ENCODE results near the gene FCHO2.
"Not testable (repeated sequence)": the region's sequence is repeated elsewhere in the genome, so short reads cannot be mapped to it uniquely, and the experiment has no call there.

- not testable (repeated sequence) for TF ChIP-seq CTCF (IDR thresholded peaks at IDR 0.05; ENCODE audit: extremely low read depth in 1 of 2, insufficient read depth in 1 of 2, low read depth in 1 of 2, low read length in 2 of 2); POLR2AphosphoS5 (IDR thresholded peaks at IDR 0.05; ENCODE audit: insufficient read depth, low read depth, low read length); JUN (IDR thresholded peaks at IDR 0.05; ENCODE audit: borderline replicate concordance, insufficient read depth, insufficient read length, low read depth); POLR2A (IDR thresholded peaks at IDR 0.05; ENCODE audit: low read depth, low read length)
- TF ChIP-seq, protein P1, sequence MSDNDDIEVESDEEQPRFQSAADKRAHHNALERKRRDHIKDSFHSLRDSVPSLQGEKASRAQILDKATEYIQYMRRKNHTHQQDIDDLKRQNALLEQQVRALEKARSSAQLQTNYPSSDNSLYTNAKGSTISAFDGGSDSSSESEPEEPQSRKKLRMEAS (IDR thresholded peaks at IDR 0.05; ENCODE audit: insufficient read depth, insufficient read length) = not testable (repeated sequence)
Measured at GRCh38 chr5:72934953-72935725, 20.7 kb upstream of the FCHO2 start.
